Gastroesophageal sphincter (tissue), 3 donors: ENCODE data around the gene PET100.

Source experiments
- EP300 ChIP-seq: sonication (generic); formaldehyde crosslinking; IDR thresholded peaks from one replicate; pipeline ENCODE4 v1.6.1; 2017; ENCODE audit warnings: antibody characterized with exemption, mild to moderate bottlenecking
- POLR2A ChIP-seq, 2 donors: fragments of 450-650 bp; IDR thresholded peaks; one replicate each; pipeline ENCODE4 v1.6.1; 2017; ENCODE audit warnings: antibody characterized with exemption in 2 of 2, mild to moderate bottlenecking in 2 of 2, moderate library complexity in 1 of 2
- POLR2AphosphoS5 ChIP-seq: sonication (generic); formaldehyde crosslinking; IDR thresholded peaks from one replicate; pipeline ENCODE4 v1.6.1; 2017; ENCODE audit warnings: antibody characterized with exemption
- TF ChIP-seq, protein P1 (sequence below), 4 experiments: fragments of 200-600 bp in 2 of 4; fragments of 450-650 bp in 2 of 4; sonication (generic) in 1 of 4; IDR thresholded peaks; one replicate each; pipeline ENCODE4 v1.5.1; 2017 to 2019; ENCODE audit warnings: antibody characterized with exemption in 4 of 4, mild to moderate bottlenecking in 2 of 4, moderate library complexity in 2 of 4

DNA sequence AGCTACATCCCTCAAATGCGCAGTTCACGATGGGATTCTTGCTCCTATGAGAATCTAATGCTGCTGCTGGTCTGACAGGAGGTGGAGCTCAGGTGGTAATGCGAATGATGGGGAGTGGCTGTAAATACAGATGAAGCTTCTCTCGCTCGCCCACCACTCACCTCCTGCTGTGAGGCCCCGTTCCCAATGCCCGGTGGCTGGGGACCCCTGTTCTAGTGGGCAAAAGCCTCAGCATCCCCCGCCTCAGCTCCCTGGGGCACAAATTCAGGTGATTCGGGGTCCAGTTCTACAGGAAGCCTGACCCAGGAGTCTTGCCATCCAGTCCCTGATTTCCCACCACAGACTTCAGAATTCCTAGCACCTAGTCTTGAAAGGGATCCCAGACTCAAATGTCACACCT, 42.9 kb downstream of the PET100 start:
- TF ChIP-seq, protein P1, sequence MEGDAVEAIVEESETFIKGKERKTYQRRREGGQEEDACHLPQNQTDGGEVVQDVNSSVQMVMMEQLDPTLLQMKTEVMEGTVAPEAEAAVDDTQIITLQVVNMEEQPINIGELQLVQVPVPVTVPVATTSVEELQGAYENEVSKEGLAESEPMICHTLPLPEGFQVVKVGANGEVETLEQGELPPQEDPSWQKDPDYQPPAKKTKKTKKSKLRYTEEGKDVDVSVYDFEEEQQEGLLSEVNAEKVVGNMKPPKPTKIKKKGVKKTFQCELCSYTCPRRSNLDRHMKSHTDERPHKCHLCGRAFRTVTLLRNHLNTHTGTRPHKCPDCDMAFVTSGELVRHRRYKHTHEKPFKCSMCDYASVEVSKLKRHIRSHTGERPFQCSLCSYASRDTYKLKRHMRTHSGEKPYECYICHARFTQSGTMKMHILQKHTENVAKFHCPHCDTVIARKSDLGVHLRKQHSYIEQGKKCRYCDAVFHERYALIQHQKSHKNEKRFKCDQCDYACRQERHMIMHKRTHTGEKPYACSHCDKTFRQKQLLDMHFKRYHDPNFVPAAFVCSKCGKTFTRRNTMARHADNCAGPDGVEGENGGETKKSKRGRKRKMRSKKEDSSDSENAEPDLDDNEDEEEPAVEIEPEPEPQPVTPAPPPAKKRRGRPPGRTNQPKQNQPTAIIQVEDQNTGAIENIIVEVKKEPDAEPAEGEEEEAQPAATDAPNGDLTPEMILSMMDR (IDR thresholded peaks at IDR 0.05): no peak
- TF ChIP-seq POLR2A (IDR thresholded peaks at IDR 0.05) (no peak), EP300 (no peak), POLR2AphosphoS5 (no peak)
